B cell (primary cell): ENCODE data around the gene TMEM140. TPM values are rescaled to one million over a fixed set of nuclear protein-coding genes. Genes with fewer than 3 reads are reported as not detected.

Experiments
- ATAC-seq: fragments of 200-7000 bp; cut with Tn5 transposase; one replicate; pipeline ENCODE4 v1.10.0; 2021; ENCODE audit warnings: low read depth, mild to moderate bottlenecking, moderate number of reproducible peaks, moderate library complexity
- CTCF ChIA-PET: fragments of 350-600 bp; sonication (Branson Sonifier 250); formaldehyde crosslinking; loops from one replicate; lab custom pipeline; 2021; ENCODE audit warnings: antibody characterized with exemption, inconsistent platforms; lab: Charles Lee
- POLR2A ChIA-PET: fragments of 350-600 bp; sonication (Branson Sonifier 250); formaldehyde crosslinking; loops from one replicate; lab custom pipeline; 2021; ENCODE audit warnings: antibody characterized with exemption; lab: Charles Lee
- DNase-seq: peaks from one replicate; pipeline ENCODE4 v3.0.0; 2013
- H2AFZ ChIP-seq: 2 replicates; pipeline ENCODE4 v1.6.1; 2012; ENCODE audit warnings: mild to moderate bottlenecking, low read depth, low read length; ENCODE audit not compliant: insufficient read depth, poor library complexity, severe bottlenecking
- H3K27ac ChIP-seq, 2 donors: 1 replicate in 1 of 2; 2 replicates in 1 of 2; pipeline ENCODE4 v1.5.1; 2012 to 2013; ENCODE audit warnings: low read length in 2 of 2, mild to moderate bottlenecking in 2 of 2, moderate library complexity in 1 of 2
- H3K27me3 ChIP-seq, 4 experiments: fragments of 200-600 bp in 1 of 4; sonication (generic) in 1 of 4; replicated peaks in 1 of 4; 1 replicate in 2 of 4; 2 replicates in 2 of 4; pipeline versions ENCODE4 v1.6.1 to v1.7.0; 2013 to 2016; ENCODE audit warnings: low read length in 3 of 4, mild to moderate bottlenecking in 2 of 4, mixed read lengths in 1 of 4, moderate library complexity in 1 of 4; ENCODE audit not compliant: insufficient read depth in 4 of 4, control insufficient read depth in 3 of 4; ENCODE audit errors: control extremely low read depth in 1 of 4
- H3K36me3 ChIP-seq, 2 experiments: replicated peaks in 1 of 2; 1 replicate in 1 of 2; 2 replicates in 1 of 2; pipeline versions ENCODE4 v1.6.1 to v1.7.1; 2013; ENCODE audit warnings: low read length in 1 of 2; ENCODE audit not compliant: insufficient read depth in 2 of 2, control insufficient read depth in 1 of 2; ENCODE audit errors: control extremely low read depth in 1 of 2, extremely low read depth in 1 of 2
- H3K4me1 ChIP-seq, 2 donors: fragments of 200-600 bp in 1 of 2; sonication (generic) in 1 of 2; 1 replicate in 1 of 2; 2 replicates in 1 of 2; pipeline versions ENCODE4 v1.5.1 to v1.6.1; 2013 to 2017; ENCODE audit warnings: low read length in 2 of 2; ENCODE audit not compliant: control insufficient read depth in 2 of 2, insufficient read depth in 2 of 2
- H3K4me2 ChIP-seq: replicated peaks from 2 replicates; pipeline ENCODE3; 2012; ENCODE audit warnings: mild to moderate bottlenecking, low read depth, low read length; ENCODE audit not compliant: poor library complexity, severe bottlenecking
- H3K4me3 ChIP-seq, 5 experiments: fragments of 200-600 bp in 1 of 5; sonication (generic) in 1 of 5; 1 replicate in 3 of 5; 2 replicates in 2 of 5; pipeline versions ENCODE4 v1.5.1 to v1.7.0; 2011 to 2016; ENCODE audit warnings: low read length in 4 of 5, mild to moderate bottlenecking in 4 of 5, low read depth in 2 of 5, control low read depth in 1 of 5, moderate library complexity in 1 of 5; ENCODE audit not compliant: insufficient read depth in 1 of 5; ENCODE audit errors: control extremely low read depth in 1 of 5, extremely low read depth in 1 of 5
- H3K79me2 ChIP-seq: fragments of 200-600 bp; sonication (generic); one replicate; pipeline ENCODE4 v1.6.0; 2016; ENCODE audit warnings: low read length; ENCODE audit not compliant: control insufficient read depth, insufficient read depth
- H3K9ac ChIP-seq: fragments of 200-600 bp; sonication (generic); 2 replicates; pipeline ENCODE4 v1.6.1; 2017; ENCODE audit warnings: mild to moderate bottlenecking, low read length, moderate library complexity
- H3K9me3 ChIP-seq, 3 donors: one replicate each; pipeline versions ENCODE4 v1.6.1 to v1.7.1; 2013; ENCODE audit warnings: low read length in 2 of 3; ENCODE audit not compliant: control insufficient read depth in 2 of 3, insufficient read depth in 1 of 3; ENCODE audit errors: control extremely low read depth in 1 of 3
- H4K20me1 ChIP-seq: 2 replicates; pipeline ENCODE4 v1.6.0; 2012; ENCODE audit warnings: mild to moderate bottlenecking, low read length; ENCODE audit not compliant: insufficient read depth, control insufficient read depth, poor library complexity, severe bottlenecking
- H3K27ac Mint-ChIP-seq: one replicate; pipeline ENCODE4 v1.8.0; 2021; ENCODE audit warnings: mixed read lengths
- H3K27me3 Mint-ChIP-seq: one replicate; pipeline ENCODE4 v1.8.0; 2021; ENCODE audit warnings: mixed read lengths
- H3K4me1 Mint-ChIP-seq: one replicate; pipeline ENCODE4 v1.8.0; 2021; ENCODE audit warnings: mixed read lengths
- H3K4me3 Mint-ChIP-seq: one replicate; pipeline ENCODE4 v1.8.0; 2021; ENCODE audit warnings: mixed read lengths
- H3K9me3 Mint-ChIP-seq: one replicate; pipeline ENCODE4 v1.8.0; 2022; ENCODE audit warnings: mixed read lengths; ENCODE audit not compliant: insufficient read depth
- EZH2 ChIP-seq: IDR thresholded peaks from 2 replicates; pipeline ENCODE4 v1.6.1; 2012; ENCODE audit warnings: borderline replicate concordance, low read depth, mild to moderate bottlenecking, moderate library complexity, low read length; ENCODE audit not compliant: insufficient read depth, poor library complexity, severe bottlenecking
- WGBS: methylation state at CpG from one replicate; pipeline ENCODE4 v1.1.5; 2013; ENCODE audit warnings: missing lambda C conversion rate; ENCODE audit not compliant: insufficient coverage; 5-methylcytosine and 5-hydroxymethylcytosine counted together
- intact Hi-C: fragments of 100-400 bp; cut with micrococcal nuclease; formaldehyde crosslinking; loops from one replicate; pipeline ENCODE4 v1.10.0; 2022
- polyA plus RNA-seq: library from polyadenylated mRNA; depleted of rRNA; stranded (reverse); fragments of >200 nt; gene quantifications from 2 replicates; pipeline ENCODE4 v1.2.3, GENCODE V29; 2012
- total RNA-seq, 2 donors: library from RNA; stranded (reverse); fragments of 120-200 nt in 1 of 2; gene quantifications; 1 replicate in 1 of 2; 2 replicates in 1 of 2; pipeline versions ENCODE4 v1.2.3 to v1.2.4, GENCODE V29; 2013 to 2022
- TF ChIP-seq, protein P1 (sequence below): fragments of 200-600 bp; IDR thresholded peaks from one replicate; pipeline ENCODE4 v1.8.0; 2022; ENCODE audit warnings: antibody characterized with exemption, mild to moderate bottlenecking

The TMEM140 gene
- total and polyA plus RNA-seq, 2 donors (not counting 1 experiment from before 2014, with no cell fraction given): 3.8 to 79.1 TPM

DNA sequence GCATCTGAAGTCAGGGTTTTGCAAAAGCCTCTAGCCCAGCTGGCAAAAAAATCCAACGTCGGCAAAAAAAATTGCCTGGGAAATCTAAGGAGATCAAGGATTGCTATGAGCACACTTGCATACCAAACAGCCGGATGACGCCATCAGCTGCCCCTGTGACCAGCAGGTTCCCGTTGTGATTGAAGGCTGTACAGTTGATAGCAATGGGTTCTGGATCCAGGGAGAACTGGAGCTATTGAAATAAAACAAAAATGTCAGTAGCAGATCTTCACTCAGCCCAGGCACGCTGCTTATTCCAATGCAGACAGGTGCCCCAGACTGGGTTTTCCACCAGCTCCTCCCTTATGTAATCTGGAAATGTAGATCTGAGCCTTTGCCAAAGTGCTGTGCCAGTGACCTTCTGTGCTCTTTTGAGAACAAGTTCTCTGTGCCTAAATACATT, 41.4 kb downstream of the TMEM140 start:
- Histone ChIP-seq H3K79me2 (no peaks in the 10 kb centered on the region), H3K27ac (no peak overlapping the region), H3K27me3 (no peaks in the 10 kb centered on the region), H2AFZ (no peak overlapping the region), H3K4me2 (no peak overlapping the region), H4K20me1 (no peaks in the 10 kb centered on the region), H3K9ac (no peak overlapping the region), H3K4me1 (peaks cover 9 to 16% of the 10 kb centered on the region in 2 donors), H3K9me3 (peaks cover 0 to 4% (median 0%) of the 10 kb centered on the region in 3 donors), H3K4me3 (no peak overlapping the region), H3K36me3 (peaks cover 2 to 69% of the 10 kb centered on the region in 2 experiments)
- Mint-ChIP-seq H3K9me3 (no peaks in the 10 kb centered on the region), H3K27ac (peak overlapping the region; percentile 56), H3K4me3 (peak overlapping the region; percentile 54), H3K27me3 (no peaks in the 10 kb centered on the region), H3K4me1 (peaks cover 22% of the 10 kb centered on the region)
- intact Hi-C loops: no loop called here
- CTCF ChIA-PET: interaction anchor here (0.7 to 4.1 kb wide), 4 partner anchors 14 to 203 kb away, joined by 3 to 20 read pairs (median 6); partner anchors contain the start of genes AGBL3 and CYREN
- TF ChIP-seq EZH2: no peak
- TF ChIP-seq, protein P1, sequence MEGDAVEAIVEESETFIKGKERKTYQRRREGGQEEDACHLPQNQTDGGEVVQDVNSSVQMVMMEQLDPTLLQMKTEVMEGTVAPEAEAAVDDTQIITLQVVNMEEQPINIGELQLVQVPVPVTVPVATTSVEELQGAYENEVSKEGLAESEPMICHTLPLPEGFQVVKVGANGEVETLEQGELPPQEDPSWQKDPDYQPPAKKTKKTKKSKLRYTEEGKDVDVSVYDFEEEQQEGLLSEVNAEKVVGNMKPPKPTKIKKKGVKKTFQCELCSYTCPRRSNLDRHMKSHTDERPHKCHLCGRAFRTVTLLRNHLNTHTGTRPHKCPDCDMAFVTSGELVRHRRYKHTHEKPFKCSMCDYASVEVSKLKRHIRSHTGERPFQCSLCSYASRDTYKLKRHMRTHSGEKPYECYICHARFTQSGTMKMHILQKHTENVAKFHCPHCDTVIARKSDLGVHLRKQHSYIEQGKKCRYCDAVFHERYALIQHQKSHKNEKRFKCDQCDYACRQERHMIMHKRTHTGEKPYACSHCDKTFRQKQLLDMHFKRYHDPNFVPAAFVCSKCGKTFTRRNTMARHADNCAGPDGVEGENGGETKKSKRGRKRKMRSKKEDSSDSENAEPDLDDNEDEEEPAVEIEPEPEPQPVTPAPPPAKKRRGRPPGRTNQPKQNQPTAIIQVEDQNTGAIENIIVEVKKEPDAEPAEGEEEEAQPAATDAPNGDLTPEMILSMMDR: no peak
- ATAC-seq (no peak), DNase-seq (no peak)
- WGBS: 93% methylated on average over 6 of the region's 6 CpGs
- POLR2A ChIA-PET: no interaction called here

DNA sequence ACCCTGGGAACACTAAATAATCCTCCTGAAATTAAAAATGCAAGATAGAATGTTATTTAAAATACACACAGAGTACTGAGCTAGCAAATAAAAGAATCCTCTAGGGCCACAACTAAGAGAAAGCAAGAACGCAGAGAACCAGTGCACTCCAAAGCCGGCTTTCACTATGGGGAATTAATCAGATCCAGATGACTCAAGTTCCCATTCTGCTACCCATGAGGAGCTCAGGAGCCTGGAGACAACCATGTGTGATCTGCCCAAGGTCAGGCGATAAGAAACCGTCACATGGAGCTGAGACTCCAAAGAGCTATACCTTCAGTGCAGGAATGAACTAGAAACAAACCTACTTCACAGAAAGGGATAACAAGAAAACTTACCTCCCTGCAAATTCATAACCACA, 42.1 kb downstream of the TMEM140 start:
- H4K20me1 ChIP-seq: no peaks in the 10 kb centered on the region
- H3K4me3 ChIP-seq: no peak overlapping the region
- peaks cover 2 to 73% of the 10 kb centered on the region in 2 experiments for H3K36me3 ChIP-seq
- H3K9me3 Mint-ChIP-seq: no peaks in the 10 kb centered on the region
- no peak overlapping the region for H2AFZ ChIP-seq
- H3K27ac Mint-ChIP-seq: no peak overlapping the region
- no peaks in the 10 kb centered on the region for H3K79me2 ChIP-seq
- no peak overlapping the region for H3K27ac ChIP-seq
- no peaks in the 10 kb centered on the region for H3K9me3 ChIP-seq
- no peak for DNase-seq
- no peak for ATAC-seq
- POLR2A ChIA-PET: no interaction called here
- H3K4me1 ChIP-seq: peaks cover 9 to 16% of the 10 kb centered on the region in 2 donors
- CTCF ChIA-PET: interaction anchor here (1.0 to 4.1 kb wide), 3 partner anchors 20 to 203 kb away, joined by 4 to 20 read pairs (median 7); partner anchors contain the start of genes AGBL3 and CYREN
- H3K9ac ChIP-seq: no peak overlapping the region
- no peaks in the 10 kb centered on the region for H3K27me3 ChIP-seq
- H3K27me3 Mint-ChIP-seq: no peaks in the 10 kb centered on the region
- H3K4me2 ChIP-seq: no peak overlapping the region
- H3K4me3 Mint-ChIP-seq: no peak overlapping the region
- 100% methylated on average over 4 of the region's 4 CpGs for WGBS
- TF ChIP-seq, protein P1: no peak
- no peak for TF ChIP-seq EZH2
- peaks cover 22% of the 10 kb centered on the region for H3K4me1 Mint-ChIP-seq
- intact Hi-C loops: no loop called here
